SU-DHL-6 (cell line): ENCODE results near the gene NUMA1.

Experiments used
- EZH2phosphoT487 ChIP-seq: fragments of 200-600 bp; sonication (generic), shearing (Covaris generic); conservative IDR thresholded peaks from 2 replicates; pipeline ENCODE4 v1.6.1; 2018; ENCODE audit warnings: mild to moderate bottlenecking, antibody characterized with exemption, low read length, moderate library complexity, mixed read lengths
- TF ChIP-seq, protein P1 (sequence below): fragments of 200-600 bp; sonication (generic); IDR thresholded peaks from one replicate; pipeline ENCODE4 v1.5.1; 2017; ENCODE audit warnings: antibody characterized with exemption, mild to moderate bottlenecking, low read length, moderate library complexity; ENCODE audit not compliant: insufficient read depth, poor library complexity, severe bottlenecking

DNA sequence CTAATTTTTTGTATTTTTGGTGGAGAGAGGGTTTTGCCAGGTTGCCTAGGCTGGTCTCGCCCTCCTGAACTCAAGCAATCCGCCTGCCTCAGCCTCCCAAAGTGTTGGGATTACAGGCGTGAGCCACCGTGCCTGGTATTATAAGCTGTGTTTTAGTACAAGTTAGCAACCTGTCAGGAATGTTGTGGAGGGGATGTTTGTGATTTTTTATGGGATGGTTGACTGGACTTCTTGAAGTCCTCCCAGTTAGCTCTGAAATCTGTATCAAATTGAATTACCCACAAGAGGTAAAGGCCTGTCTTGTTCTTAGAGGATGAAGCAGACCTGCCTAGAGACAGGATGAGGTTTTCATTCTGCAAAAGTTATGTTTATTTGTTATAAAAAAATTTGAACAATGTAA is 115.7 kb downstream of the NUMA1 start:
- TF ChIP-seq, protein P1, sequence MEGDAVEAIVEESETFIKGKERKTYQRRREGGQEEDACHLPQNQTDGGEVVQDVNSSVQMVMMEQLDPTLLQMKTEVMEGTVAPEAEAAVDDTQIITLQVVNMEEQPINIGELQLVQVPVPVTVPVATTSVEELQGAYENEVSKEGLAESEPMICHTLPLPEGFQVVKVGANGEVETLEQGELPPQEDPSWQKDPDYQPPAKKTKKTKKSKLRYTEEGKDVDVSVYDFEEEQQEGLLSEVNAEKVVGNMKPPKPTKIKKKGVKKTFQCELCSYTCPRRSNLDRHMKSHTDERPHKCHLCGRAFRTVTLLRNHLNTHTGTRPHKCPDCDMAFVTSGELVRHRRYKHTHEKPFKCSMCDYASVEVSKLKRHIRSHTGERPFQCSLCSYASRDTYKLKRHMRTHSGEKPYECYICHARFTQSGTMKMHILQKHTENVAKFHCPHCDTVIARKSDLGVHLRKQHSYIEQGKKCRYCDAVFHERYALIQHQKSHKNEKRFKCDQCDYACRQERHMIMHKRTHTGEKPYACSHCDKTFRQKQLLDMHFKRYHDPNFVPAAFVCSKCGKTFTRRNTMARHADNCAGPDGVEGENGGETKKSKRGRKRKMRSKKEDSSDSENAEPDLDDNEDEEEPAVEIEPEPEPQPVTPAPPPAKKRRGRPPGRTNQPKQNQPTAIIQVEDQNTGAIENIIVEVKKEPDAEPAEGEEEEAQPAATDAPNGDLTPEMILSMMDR, result no peak
- TF ChIP-seq EZH2phosphoT487, result no peak
